Spleen (tissue), 11 donors: Measurements from ENCODE around the gene RAB44. TPM values are rescaled to one million over a fixed set of nuclear protein-coding genes. Genes with fewer than 3 reads are reported as not detected.

Experiments
- DNase-seq: peaks from one replicate; pipeline ENCODE4 v3.0.0-alpha.2; 2020
- H3K27ac ChIP-seq, 8 donors: fragments of 200-600 bp; sonication (generic) in 7 of 8; 1 replicate in 4 of 8; 2 replicates in 4 of 8; pipeline versions ENCODE4 v1.5.0 to v1.8.0; 2016 to 2021; ENCODE audit warnings: inconsistent platforms in 4 of 8, mild to moderate bottlenecking in 4 of 8, moderate library complexity in 1 of 8
- H3K27me3 ChIP-seq, 7 donors: fragments of 200-600 bp; sonication (generic) in 6 of 7; replicated peaks in 1 of 7; 1 replicate in 4 of 7; 2 replicates in 3 of 7; pipeline versions ENCODE4 v1.5.0 to v1.8.0; 2016 to 2021; ENCODE audit warnings: inconsistent platforms in 3 of 7, mild to moderate bottlenecking in 1 of 7
- H3K36me3 ChIP-seq, 6 donors: fragments of 200-600 bp; sonication (generic) in 5 of 6; 1 replicate in 4 of 6; 2 replicates in 2 of 6; pipeline versions ENCODE4 v1.5.0 to v1.8.0; 2016 to 2021; ENCODE audit warnings: inconsistent platforms in 2 of 6
- H3K4me1 ChIP-seq, 6 donors: fragments of 200-600 bp; sonication (generic) in 5 of 6; 1 replicate in 3 of 6; 2 replicates in 3 of 6; pipeline versions ENCODE4 v1.5.0 to v1.8.0; 2016 to 2021; ENCODE audit warnings: inconsistent platforms in 3 of 6
- H3K4me3 ChIP-seq, 8 donors: fragments of 200-600 bp; sonication (generic) in 7 of 8; 1 replicate in 4 of 8; 2 replicates in 4 of 8; pipeline versions ENCODE4 v1.5.0 to v1.8.0; 2016 to 2021; ENCODE audit warnings: inconsistent platforms in 4 of 8, mild to moderate bottlenecking in 4 of 8, moderate library complexity in 2 of 8
- H3K9me3 ChIP-seq, 8 donors: fragments of 200-600 bp; sonication (generic) in 7 of 8; 1 replicate in 4 of 8; 2 replicates in 4 of 8; pipeline versions ENCODE4 v1.5.0 to v1.8.0; 2016 to 2021; ENCODE audit warnings: inconsistent platforms in 4 of 8
- CTCF ChIP-seq, 11 experiments: fragments of 200-600 bp in 7 of 11; fragments of 450-650 bp in 4 of 11; sonication (generic) in 4 of 11; IDR thresholded peaks in 8 of 11; conservative IDR thresholded peaks in 3 of 11; 1 replicate in 7 of 11; 2 replicates in 4 of 11; pipeline versions ENCODE4 v1.4.0 to v1.8.0; 2016 to 2021; ENCODE audit warnings: antibody characterized with exemption in 11 of 11, inconsistent platforms in 4 of 11, mild to moderate bottlenecking in 1 of 11
- POLR2A ChIP-seq, 3 donors: fragments of 450-650 bp; IDR thresholded peaks; one replicate each; pipeline ENCODE4 v1.5.1; 2017; ENCODE audit warnings: antibody characterized with exemption in 3 of 3, mild to moderate bottlenecking in 1 of 3
- POLR2AphosphoS5 ChIP-seq, 3 donors: sonication (generic); formaldehyde crosslinking; IDR thresholded peaks; one replicate each; pipeline ENCODE4 v1.5.1; 2017; ENCODE audit warnings: antibody characterized with exemption in 3 of 3
- WGBS, 5 donors: extraction: QIAGEN DNeasy Blood & Tissue Kit in 3 of 5; methylation state at CpG; one replicate each; pipeline versions ENCODE4 v1.1.5 to v1.1.7; 2013 to 2018; 5-methylcytosine and 5-hydroxymethylcytosine counted together
- intact Hi-C: fragments of 100-400 bp; cut with DNase I; formaldehyde crosslinking; loops from one replicate; pipeline ENCODE4 v1.15.0; 2023; ENCODE audit warnings: low total_unique reads
- polyA plus RNA-seq, 3 donors: library from polyadenylated mRNA; stranded (reverse); fragments of 200-250 nt; gene quantifications; one replicate each; pipeline ENCODE4 v1.2.1, GENCODE V29; 2013
- total RNA-seq, 7 donors: library from RNA; depleted of rRNA in 3 of 7; stranded (reverse); fragments of >200 nt in 3 of 7; fragmentation: NEBNext Ultra II Directional in 4 of 7; extraction: Animal tissue kit (Norgen Biotek cat#: 25700) in 4 of 7; gene quantifications; one replicate each; pipeline versions ENCODE4 v1.1.0 to v1.2.1, GENCODE V29; 2016 to 2021
- donor health status: healthy with polysubstance abuse.
- donor health status: DM: no; HTN: no; CAD: no; lungs with moderate emphysema.
- donor health status: DM: no; HTN: no; CAD: no.
- donor health status: Bipolar disorder and iron deficiency.
- donor health status: healthy.
- donor health status: DM: no; HTN: no; CAD: no.
- donor health status: DM: yes; HTN: yes; CAD: no.

RAB44 gene
- total and polyA plus RNA-seq, 10 donors, result 0.06 to 3.5 (median 0.81) TPM

GRCh38 chr6:36758516-36759147 is 61.0 kb downstream of the RAB44 start:
- no peak overlapping the region for H3K4me3 ChIP-seq
- 72 to 87% (median 82%) methylated on average over 15 of the region's 15 CpGs for WGBS, 5 donors
- H3K9me3 ChIP-seq, result no peaks in the 10 kb centered on the region
- DNase-seq, result no peak
- intact Hi-C loops, result loop anchor here (5.0 kb wide), 2 partner anchors 66 to 136 kb away; no protein-coding TSS in a partner anchor
- TF ChIP-seq POLR2A (IDR thresholded peaks at IDR 0.05) (no peak), POLR2AphosphoS5 (IDR thresholded peaks at IDR 0.05) (no peak), CTCF (IDR thresholded peaks at IDR 0.05 in 8 of 11, conservative IDR thresholded peaks at IDR 0.05 in 3 of 11) (no peak)
- peak overlapping the region in 3 of 8 donors; percentile 6 to 82 (median 10) for H3K27ac ChIP-seq
- H3K36me3 ChIP-seq, result no peaks in the 10 kb centered on the region
- H3K4me1 ChIP-seq, result peaks cover 38 to 61% (median 58%) of the 10 kb centered on the region in 6 donors
- no peaks in the 10 kb centered on the region for H3K27me3 ChIP-seq

- H3K27me3 ChIP-seq, result no peaks in the 10 kb centered on the region
- no peak overlapping the region for H3K4me3 ChIP-seq
- peak overlapping the region in 3 of 8 donors; percentile 6 to 82 (median 10) for H3K27ac ChIP-seq
- peak; percentile 96 for DNase-seq
- H3K36me3 ChIP-seq, result no peaks in the 10 kb centered on the region
- 10 to 18% (median 11%) methylated on average over 8 of the region's 8 CpGs for WGBS, 5 donors
- peaks cover 33 to 55% (median 51%) of the 10 kb centered on the region in 6 donors for H3K4me1 ChIP-seq
- intact Hi-C loops, result loop anchor here (5.0 kb wide), 2 partner anchors 67 to 137 kb away; no protein-coding TSS in a partner anchor
- H3K9me3 ChIP-seq, result no peaks in the 10 kb centered on the region
- no peak for TF ChIP-seq POLR2A (IDR thresholded peaks at IDR 0.05)
- TF ChIP-seq POLR2AphosphoS5 (IDR thresholded peaks at IDR 0.05), result peak; percentile 66 to 76 (median 69)
- TF ChIP-seq CTCF (IDR thresholded peaks at IDR 0.05 in 8 of 11, conservative IDR thresholded peaks at IDR 0.05 in 3 of 11), result peak; percentile 89 to 99 (median 94)
Measured at GRCh38 chr6:36759148-36759759, 61.6 kb downstream of the RAB44 start.

- H3K36me3 ChIP-seq, result no peaks in the 10 kb centered on the region
- intact Hi-C loops, result loop anchor here (10.0 kb wide), 1 partner anchor 454 kb away; no protein-coding TSS in a partner anchor
- DNase-seq, result no peak
- H3K4me3 ChIP-seq, result no peak overlapping the region
- 89 to 92% (median 91%) methylated on average over 11 of the region's 11 CpGs for WGBS, 5 donors
- no peaks in the 10 kb centered on the region for H3K27me3 ChIP-seq
- TF ChIP-seq CTCF (IDR thresholded peaks at IDR 0.05 in 8 of 11, conservative IDR thresholded peaks at IDR 0.05 in 3 of 11) (no peak), POLR2A (IDR thresholded peaks at IDR 0.05) (no peak), POLR2AphosphoS5 (IDR thresholded peaks at IDR 0.05) (no peak)
- H3K9me3 ChIP-seq, result no peaks in the 10 kb centered on the region
- H3K4me1 ChIP-seq, result peaks cover 17 to 48% (median 40%) of the 10 kb centered on the region in 6 donors
- H3K27ac ChIP-seq, result no peak overlapping the region
Measured at GRCh38 chr6:36760685-36761435, 63.2 kb downstream of the RAB44 start.
